WI38 (cell line): Measurements from ENCODE around the gene KCNN3.

Experiments used
- H3K4me3 ChIP-seq: 2 replicates; pipeline ENCODE4 v1.5.1; 2011; ENCODE audit warnings: low read depth, mild to moderate bottlenecking, control low read depth, low read length
- CTCF ChIP-seq: IDR thresholded peaks from 2 replicates; pipeline ENCODE4 v1.5.1; 2012; ENCODE audit warnings: low read depth, mild to moderate bottlenecking, control low read depth, low read length

KCNN3 gene

GRCh38 chr1:154906621-154907081 lies 36.6 kb upstream of the KCNN3 start:
- TF ChIP-seq CTCF = peak; percentile 37; the same call in 1 of the 2 replicates
- no peak overlapping the region for H3K4me3 ChIP-seq

- TF ChIP-seq CTCF = no peak
- H3K4me3 ChIP-seq = no peak overlapping the region
These were observed 33.0 kb upstream of the KCNN3 start for GRCh38 chr1:154902938-154903566.

- TF ChIP-seq CTCF = no peak
- H3K4me3 ChIP-seq = no peak overlapping the region
These were observed 31.5 kb upstream of the KCNN3 start for GRCh38 chr1:154901591-154901990.

DNA sequence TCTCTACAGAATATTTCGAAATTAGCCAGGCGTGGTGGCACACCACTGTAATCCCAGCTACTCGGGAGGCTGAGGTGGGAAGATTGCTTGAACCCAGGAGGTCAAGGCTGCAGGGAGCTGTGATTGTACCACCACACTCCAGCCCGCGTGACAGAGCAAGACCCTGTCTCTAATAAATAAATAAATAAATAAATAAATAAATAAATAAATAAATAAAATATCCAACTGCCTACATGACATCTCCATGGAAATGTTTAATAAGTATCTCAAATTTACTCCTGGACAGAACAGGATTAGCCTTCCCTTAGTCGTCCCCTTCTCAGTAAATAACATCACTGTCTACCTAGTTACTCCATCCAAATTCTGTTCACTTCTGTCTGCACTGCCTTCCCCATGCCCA lies 29.0 kb upstream of the KCNN3 start:
- no peak overlapping the region for H3K4me3 ChIP-seq
- TF ChIP-seq CTCF = no peak

GRCh38 chr1:154896771-154897286 lies 26.7 kb upstream of the KCNN3 start:
- no peak for TF ChIP-seq CTCF
- no peak overlapping the region for H3K4me3 ChIP-seq

DNA sequence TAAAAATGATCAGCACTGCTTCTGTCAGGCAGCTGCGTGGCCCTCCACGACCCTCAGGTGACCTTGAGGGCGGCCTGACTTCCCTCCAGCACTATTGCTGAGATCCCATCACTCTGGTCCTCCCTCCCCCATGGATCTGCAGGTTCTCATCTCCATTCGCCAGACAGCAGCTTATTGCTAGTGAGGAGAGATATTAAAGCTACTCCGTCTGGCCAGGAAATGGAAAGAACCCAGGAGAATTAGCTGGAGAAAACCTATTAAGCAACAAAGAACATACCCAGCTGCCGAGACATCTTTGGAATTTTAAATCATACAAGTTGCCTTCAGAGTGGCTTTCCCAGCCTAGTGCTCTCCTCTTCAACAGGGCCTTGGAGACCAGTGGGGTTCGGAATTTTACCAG lies 25.7 kb upstream of the KCNN3 start:
- H3K4me3 ChIP-seq = no peak overlapping the region
- TF ChIP-seq CTCF = no peak

- H3K4me3 ChIP-seq = no peak overlapping the region
- no peak for TF ChIP-seq CTCF
These were observed 21.4 kb upstream of the KCNN3 start for GRCh38 chr1:154891452-154891851.
